ENCODE measurements around the gene ATXN7L1.
"Not testable (repeated sequence)": the region's sequence is repeated elsewhere in the genome, so short reads cannot be mapped to it uniquely, and the experiment has no call there.

The ATXN7L1 gene

GRCh38 chr7:105802604-105803428, 73.6 kb downstream of the ATXN7L1 start:
- no peak for DNase-seq (ENCODE audit: low spot score)

GRCh38 chr7:105800849-105801534, 75.4 kb downstream of the ATXN7L1 start:
- no peak for DNase-seq (ENCODE audit: low spot score)

GRCh38 chr7:105800442-105800841, 76.0 kb downstream of the ATXN7L1 start:
- no peak for DNase-seq (ENCODE audit: low spot score)

GRCh38 chr7:105799677-105800076, 76.7 kb downstream of the ATXN7L1 start:
- no peak for DNase-seq (ENCODE audit: low spot score)

GRCh38 chr7:105799006-105799405, 77.4 kb downstream of the ATXN7L1 start:
- no peak for DNase-seq (ENCODE audit: low spot score)

- DNase-seq (ENCODE audit: low spot score) = no peak
Observed at GRCh38 chr7:105797652-105798051, 78.7 kb downstream of the ATXN7L1 start.

GRCh38 chr7:105796365-105796764, 80.0 kb downstream of the ATXN7L1 start:
- no peak for DNase-seq (ENCODE audit: low spot score)

- DNase-seq (ENCODE audit: low spot score) = no peak
Observed at GRCh38 chr7:105794741-105795729, 81.4 kb downstream of the ATXN7L1 start.

GRCh38 chr7:105792488-105793370, 83.7 kb downstream of the ATXN7L1 start:
- DNase-seq (ENCODE audit: low spot score) = no peak

GRCh38 chr7:105791926-105792325, 84.5 kb downstream of the ATXN7L1 start:
- no peak for DNase-seq (ENCODE audit: low spot score)

GRCh38 chr7:105790996-105791395, 85.4 kb downstream of the ATXN7L1 start:
- no peak for DNase-seq (ENCODE audit: low spot score)

GRCh38 chr7:105790452-105790851, 85.9 kb downstream of the ATXN7L1 start:
- not testable (repeated sequence) for DNase-seq (ENCODE audit: low spot score)

- DNase-seq (ENCODE audit: low spot score) = no peak
Observed at GRCh38 chr7:105788816-105789349, 87.5 kb downstream of the ATXN7L1 start.

GRCh38 chr7:105788356-105788755, 88.0 kb downstream of the ATXN7L1 start:
- no peak for DNase-seq (ENCODE audit: low spot score)

- DNase-seq (ENCODE audit: low spot score) = no peak
Observed at GRCh38 chr7:105787793-105788192, 88.6 kb downstream of the ATXN7L1 start.

- no peak for DNase-seq (ENCODE audit: low spot score)
Observed at GRCh38 chr7:105786520-105787470, 89.6 kb downstream of the ATXN7L1 start.

- DNase-seq (ENCODE audit: low spot score) = no peak
Observed at GRCh38 chr7:105782391-105783042, 93.9 kb downstream of the ATXN7L1 start.

- no peak for DNase-seq (ENCODE audit: low spot score)
Observed at GRCh38 chr7:105779856-105780780, 96.3 kb downstream of the ATXN7L1 start.

Measured in germinal center (tissue), 1 donor.